ENCODE results near the gene EP400. TPM values are rescaled to one million over a fixed set of nuclear protein-coding genes. Genes with fewer than 3 reads are reported as not detected.
"Not testable (repeated sequence)": the region's sequence is repeated elsewhere in the genome, so short reads cannot be mapped to it uniquely, and the experiment has no call there.

Gene EP400
- total RNA-seq, 1 experiment from 2014 or later, result 6.0 TPM

DNA sequence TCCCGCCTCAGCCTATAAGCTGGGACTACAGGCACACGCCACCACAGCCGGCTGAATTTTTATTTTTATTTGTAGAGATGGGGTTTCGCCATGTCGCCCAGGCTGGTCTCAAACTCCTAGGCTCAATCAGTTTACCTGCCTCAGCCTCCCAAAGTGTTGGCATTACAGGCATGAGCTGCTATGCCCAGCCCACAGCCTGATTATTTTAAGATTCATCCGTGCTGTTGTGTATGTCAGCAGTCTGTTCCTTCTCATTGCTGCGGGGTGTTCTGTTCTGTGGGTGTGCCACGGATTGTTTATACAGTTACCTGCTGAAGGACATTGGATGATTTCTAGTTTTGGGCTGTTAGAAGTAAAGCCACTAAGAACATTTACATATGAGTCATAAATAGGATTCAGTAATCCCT lies 9.6 kb upstream of the EP400 start:
- no peak overlapping the region for H3K4me3 ChIP-seq
- peaks cover 92% of the 10 kb centered on the region for H3K36me3 ChIP-seq
- no peaks in the 10 kb centered on the region for H3K9me3 ChIP-seq
- no peaks in the 10 kb centered on the region for H3K27me3 ChIP-seq
- no peak for DNase-seq

DNA sequence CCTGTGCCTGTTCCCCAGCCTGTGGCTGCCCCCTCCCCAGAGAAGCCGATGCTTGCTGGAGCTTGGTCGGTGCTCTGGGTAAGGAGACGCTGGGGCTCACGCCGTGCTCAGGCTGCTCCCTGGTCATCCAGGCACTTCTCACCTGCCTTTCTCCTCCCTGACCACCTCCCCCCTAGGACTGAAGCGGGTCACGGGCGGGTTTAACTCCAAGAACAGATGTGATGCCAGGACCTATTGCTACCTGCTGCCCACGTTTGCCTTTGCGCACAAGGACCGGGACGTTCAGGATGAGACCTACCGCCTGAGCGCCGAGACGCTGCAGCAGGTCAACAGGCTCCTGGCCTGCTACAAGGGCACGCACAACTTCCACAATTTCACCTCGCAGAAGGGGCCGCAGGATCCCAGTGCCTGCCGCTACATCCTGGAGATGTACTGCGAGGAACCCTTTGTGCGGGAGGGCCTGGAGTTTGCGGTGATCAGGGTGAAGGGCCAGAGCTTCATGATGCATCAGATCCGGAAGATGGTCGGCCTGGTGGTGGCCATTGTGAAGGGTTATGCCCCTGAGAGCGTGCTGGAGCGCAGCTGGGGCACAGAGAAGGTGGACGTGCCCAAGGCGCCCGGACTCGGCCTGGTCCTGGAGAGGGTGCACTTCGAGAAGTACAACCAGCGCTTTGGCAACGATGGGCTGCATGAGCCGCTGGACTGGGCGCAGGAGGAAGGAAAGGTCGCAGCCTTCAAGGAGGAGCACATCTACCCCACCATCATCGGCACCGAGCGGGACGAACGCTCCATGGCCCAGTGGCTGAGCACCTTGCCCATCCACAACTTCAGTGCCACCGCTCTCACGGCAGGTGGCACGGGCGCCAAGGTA lies 8.4 kb upstream of the EP400 start:
- Histone ChIP-seq H3K9me3 (no peaks in the 10 kb centered on the region), H3K36me3 (peaks cover 80% of the 10 kb centered on the region), H3K4me3 (no peak overlapping the region), H3K27me3 (no peaks in the 10 kb centered on the region)
- DNase-seq, result no peak

DNA sequence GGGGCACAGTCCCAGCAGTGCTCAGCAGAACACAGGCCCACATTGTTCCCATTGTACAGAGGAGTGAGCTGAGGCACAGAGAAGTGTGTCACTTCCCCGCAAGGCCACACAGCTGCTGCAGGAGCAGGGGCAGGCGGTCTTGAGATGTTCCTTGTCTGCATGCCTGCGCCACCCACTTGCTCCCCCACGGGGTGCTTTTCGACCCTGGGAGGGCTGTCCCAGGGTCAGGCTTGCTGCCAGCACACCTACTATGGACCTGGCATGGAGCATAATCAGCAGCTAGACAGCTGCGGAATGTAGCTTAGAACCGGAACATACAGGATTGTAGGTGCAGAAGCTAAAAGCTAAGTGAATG lies 7.8 kb upstream of the EP400 start:
- H3K36me3 ChIP-seq, result peaks cover 74% of the 10 kb centered on the region
- H3K27me3 ChIP-seq, result no peaks in the 10 kb centered on the region
- no peak for DNase-seq

DNA sequence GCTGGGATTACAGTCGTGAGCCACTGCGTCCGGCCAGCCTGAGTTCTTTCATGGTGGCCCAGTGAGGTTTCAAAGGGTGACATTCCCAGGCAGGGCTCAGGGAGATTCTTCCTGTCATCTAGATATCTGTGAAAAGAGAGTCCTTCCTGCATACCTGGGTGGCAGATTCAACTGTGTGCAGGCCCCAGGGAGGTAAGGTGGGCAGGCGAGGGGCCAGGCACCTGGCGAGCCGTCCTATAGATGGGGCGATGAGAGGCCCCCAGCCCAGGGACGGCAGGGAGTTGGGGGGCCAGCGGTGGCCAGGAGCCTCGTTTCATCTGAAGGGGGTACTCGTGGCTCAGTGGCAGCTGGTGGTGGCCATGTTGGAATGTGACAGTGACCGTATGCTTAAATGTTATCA lies 7.1 kb upstream of the EP400 start:
- Histone ChIP-seq H3K9me3 (no peaks in the 10 kb centered on the region), H3K4me3 (no peak overlapping the region), H3K36me3 (peaks cover 67% of the 10 kb centered on the region), H3K27me3 (no peaks in the 10 kb centered on the region)
- DNase-seq, result no peak

More for the DNA sequence above, 7.8 kb upstream of the EP400 start:
- Histone ChIP-seq H3K4me3 (no peak overlapping the region), H3K9me3 (no peaks in the 10 kb centered on the region)

DNA sequence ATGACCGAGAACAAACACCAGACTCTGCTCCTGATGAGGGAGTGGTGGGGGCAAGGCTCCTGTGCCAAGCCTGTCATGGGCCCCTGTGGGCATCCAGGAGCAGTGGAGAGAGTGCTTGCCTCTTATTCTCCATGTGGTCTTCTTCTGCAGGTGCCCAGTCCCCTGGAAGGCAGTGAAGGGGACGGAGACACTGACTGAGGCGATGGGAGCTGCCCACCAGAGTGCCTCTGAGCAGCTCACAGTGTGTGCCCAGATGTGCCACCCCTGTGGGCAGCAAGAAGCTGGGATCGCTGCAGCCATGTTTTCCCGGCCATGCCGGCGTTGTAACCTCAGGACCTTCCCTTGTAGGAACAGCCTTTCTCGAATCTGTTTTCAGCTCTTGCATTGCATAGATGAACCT lies 6.4 kb upstream of the EP400 start:
- Histone ChIP-seq H3K27me3 (no peaks in the 10 kb centered on the region), H3K9me3 (no peaks in the 10 kb centered on the region), H3K36me3 (peaks cover 60% of the 10 kb centered on the region), H3K4me3 (no peak overlapping the region)
- no peak for DNase-seq

DNA sequence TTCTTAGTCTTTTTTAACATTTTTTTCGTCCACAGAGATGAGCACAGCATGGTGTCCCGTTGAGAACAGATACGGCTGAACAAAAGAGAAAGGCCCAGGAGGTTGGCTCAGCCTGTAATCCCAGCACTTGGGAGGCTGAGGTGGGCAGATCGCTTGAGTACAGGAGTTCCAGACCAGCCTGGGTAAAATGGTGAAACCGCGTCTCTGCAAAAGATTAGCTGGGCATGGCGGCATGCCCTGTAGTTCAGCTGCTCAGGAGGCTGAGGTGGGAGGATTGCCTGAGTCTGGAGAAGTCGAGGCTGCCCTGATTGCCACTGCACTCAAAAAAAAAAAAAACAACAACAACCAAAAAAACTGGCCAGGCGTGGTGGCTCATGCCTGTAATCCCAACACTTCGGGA lies 5.9 kb upstream of the EP400 start:
- no peak for DNase-seq
- H3K9me3 ChIP-seq, result no peaks in the 10 kb centered on the region
- peaks cover 57% of the 10 kb centered on the region for H3K36me3 ChIP-seq
- H3K27me3 ChIP-seq, result no peaks in the 10 kb centered on the region
- H3K4me3 ChIP-seq, result no peak overlapping the region

DNA sequence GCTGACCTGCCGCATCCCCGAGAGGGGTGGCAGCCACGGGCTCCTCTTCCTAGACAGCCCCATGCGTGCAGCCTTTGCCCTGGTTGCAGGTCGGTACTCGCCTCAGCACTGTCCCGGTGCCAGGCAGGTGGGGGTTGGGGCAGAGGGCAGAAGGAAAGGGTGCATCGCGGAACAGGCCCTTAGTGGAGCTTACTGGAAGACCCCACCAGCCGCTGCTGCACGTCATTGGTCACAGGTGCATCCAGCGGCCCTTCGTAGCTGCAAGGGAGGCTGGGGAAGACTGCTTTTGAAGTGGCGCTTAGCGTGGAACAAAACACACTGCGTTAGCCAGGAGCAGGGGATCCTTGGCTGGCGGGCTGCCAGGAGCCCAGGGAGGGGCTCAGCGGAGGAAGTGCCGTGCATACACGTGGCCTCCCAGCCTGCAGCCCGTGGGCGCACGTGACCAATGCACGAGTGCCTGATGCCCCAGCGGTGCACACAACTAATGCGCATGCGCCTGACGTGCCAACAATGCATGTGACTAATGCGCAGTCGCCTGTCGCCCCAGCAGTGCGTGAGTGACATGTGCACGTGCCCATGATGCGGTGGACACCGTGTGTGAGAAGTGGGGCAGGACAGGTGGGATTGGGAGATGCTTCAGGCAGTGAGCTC lies 5.0 kb upstream of the EP400 start:
- H3K4me3 ChIP-seq, result no peak overlapping the region
- no peaks in the 10 kb centered on the region for H3K9me3 ChIP-seq
- H3K27me3 ChIP-seq, result no peaks in the 10 kb centered on the region
- H3K36me3 ChIP-seq, result peaks cover 49% of the 10 kb centered on the region
- DNase-seq, result no peak

DNA sequence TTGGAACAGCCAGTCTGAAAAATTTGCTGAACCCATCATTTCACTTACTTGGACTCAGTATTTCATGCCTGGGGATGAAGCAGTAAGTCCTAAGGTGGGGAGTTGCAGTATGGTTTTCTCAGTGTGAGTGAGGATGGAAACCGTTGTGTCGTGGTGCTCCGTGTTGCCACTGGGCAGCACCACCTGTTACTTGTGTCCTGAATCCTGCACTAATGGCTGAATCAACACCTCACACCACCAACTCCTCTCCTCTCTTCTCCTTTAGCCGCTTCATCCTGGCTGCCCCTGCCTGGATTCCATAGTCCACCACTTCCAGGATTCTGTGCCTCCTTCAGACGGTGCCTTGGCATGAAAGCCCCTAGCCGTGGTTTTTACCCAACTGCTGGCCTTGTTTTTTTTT lies 3.0 kb upstream of the EP400 start:
- Histone ChIP-seq H3K27me3 (no peaks in the 10 kb centered on the region), H3K9me3 (no peaks in the 10 kb centered on the region), H3K4me3 (no peak overlapping the region), H3K36me3 (peaks cover 35% of the 10 kb centered on the region)
- no peak for DNase-seq

DNA sequence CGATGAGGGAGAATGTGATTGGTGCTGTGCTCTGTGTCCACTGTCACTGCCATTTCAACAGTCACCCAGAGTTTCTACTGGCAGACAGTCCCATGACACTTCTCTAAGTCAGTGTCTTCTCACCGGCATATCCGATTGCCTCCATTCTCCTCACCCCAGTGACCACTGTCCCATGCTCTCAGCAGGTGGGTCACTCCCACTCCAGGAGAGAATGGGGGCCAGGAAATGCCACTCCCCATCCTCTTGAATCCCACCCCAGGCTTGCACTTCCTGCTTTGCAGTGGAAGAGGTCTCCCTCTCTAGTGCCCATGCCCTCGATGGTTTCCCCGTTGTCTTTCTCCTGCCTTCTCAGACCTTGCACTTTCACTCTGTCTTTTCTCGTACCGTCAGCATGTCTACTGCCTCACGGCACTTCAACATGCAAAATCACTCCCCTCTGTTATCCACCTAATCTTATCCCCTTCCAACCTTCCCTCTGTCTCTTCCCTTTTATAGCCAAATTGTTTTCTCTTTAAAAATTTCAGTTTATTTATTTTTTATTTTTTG lies 2.2 kb upstream of the EP400 start:
- H3K9me3 ChIP-seq, result no peaks in the 10 kb centered on the region
- H3K27me3 ChIP-seq, result no peaks in the 10 kb centered on the region
- no peak overlapping the region for H3K4me3 ChIP-seq
- no peak for DNase-seq
- H3K36me3 ChIP-seq, result peaks cover 31% of the 10 kb centered on the region

DNA sequence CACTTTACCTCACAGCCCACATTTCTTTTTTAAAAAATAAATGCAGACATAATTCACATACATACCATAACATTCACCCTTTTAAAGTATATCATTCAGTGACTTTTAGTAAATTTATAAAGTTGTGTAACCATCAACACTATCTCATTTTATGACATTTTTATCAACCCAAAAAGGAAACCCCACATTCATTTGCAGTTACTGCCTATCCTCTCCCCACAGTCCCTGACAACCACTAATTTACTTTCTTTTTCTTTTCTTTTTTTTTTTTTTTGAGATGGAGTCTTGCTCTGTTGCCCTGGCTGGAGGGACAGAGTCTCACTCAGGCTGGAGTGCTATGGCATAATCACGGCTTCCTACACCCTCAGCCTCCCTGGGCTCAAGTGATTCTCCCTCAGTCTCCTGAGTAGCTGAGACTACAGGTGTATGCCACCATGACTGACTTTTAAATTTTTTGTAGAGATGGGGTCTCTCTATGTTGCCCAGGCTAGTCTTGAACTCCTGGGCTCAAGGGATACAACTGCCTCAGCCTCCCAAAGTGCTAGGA lies 1.5 kb upstream of the EP400 start:
- DNase-seq, result no peak

DNA sequence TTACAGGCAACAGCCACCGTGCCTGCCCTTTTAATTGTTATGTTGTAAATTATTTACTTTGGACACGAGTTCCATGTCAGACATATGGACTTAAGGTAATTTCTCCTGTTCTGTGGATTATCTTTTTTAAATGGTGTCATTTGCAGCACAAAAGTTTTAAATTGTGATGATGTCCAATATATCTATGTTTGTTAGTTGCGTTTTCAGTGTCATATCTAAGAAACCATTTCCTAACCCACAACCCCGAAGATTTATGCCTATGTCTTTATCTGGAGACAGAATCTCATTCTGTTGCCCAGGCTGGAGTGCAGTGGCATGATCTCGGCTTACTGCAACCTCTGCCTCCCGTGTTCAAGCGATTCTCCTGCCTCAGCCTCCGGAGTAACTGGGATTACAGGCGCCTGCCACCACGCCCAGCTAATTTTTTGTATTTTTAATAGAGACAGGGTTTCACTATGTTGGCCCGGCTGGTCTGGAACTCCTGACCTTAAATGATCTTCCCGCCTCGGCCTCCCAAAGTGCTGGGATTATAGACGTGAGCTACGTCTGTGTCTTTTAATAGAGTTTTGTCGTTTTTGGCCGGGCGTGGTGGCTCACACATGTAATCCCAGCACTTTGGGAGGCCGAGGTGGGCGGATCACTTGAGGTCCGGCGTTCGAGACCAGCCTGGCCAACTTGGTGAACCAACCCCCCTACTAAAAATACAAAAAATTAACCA lies 870 bp upstream of the EP400 start:
- not testable (repeated sequence) for DNase-seq, H3K9me3 ChIP-seq, H3K27me3 ChIP-seq
- Histone ChIP-seq H3K36me3 (peaks cover 24% of the 10 kb centered on the region), H3K4me3 (peak overlapping the region; percentile 92)

More for the DNA sequence above, 1.5 kb upstream of the EP400 start:
- no peak overlapping the region for H3K4me3 ChIP-seq
- H3K36me3 ChIP-seq, result peaks cover 26% of the 10 kb centered on the region
- H3K9me3 ChIP-seq, result no peaks in the 10 kb centered on the region
- H3K27me3 ChIP-seq, result no peaks in the 10 kb centered on the region

DNA sequence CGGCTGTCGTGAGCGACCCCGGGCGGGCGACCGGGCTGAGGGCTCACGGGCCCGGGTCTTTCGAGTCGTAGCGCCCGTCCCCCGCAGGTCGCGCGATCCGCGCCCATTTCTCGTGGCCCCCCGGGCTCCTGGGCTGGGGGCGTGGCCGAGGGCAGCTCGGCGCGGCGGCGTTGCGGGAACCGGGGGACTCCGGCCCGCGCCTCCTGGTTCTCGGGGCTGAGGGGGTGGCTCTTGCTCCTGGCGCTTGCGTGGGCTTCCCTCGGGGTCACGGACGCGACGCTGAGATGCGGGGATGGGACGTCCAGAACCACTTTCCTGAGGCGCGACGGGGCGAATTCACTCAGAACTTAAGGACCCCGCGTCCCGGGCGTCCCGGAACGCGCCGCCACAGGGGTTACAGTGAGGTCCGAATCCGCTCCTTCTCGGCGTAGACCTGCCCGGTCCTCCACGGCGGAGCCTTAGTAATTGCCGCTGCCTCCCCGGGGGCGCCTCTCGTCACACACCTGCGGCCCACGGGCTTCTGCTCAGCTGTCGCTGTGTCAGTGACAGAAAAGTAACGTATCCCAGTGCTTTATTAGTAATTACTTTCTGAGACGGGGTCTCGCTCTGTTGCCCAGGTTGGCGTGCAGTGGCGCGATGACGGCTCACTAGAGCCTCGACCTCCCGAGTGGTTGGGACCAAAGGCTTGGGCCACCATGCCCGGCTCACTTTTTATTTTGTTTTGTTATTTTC lies 606 bp downstream of the EP400 start:
- peak overlapping the region; percentile 92 for H3K4me3 ChIP-seq
- no peaks in the 10 kb centered on the region for H3K9me3 ChIP-seq
- H3K36me3 ChIP-seq, result peaks cover 14% of the 10 kb centered on the region
- no peaks in the 10 kb centered on the region for H3K27me3 ChIP-seq
- peak; percentile 46 for DNase-seq

DNA sequence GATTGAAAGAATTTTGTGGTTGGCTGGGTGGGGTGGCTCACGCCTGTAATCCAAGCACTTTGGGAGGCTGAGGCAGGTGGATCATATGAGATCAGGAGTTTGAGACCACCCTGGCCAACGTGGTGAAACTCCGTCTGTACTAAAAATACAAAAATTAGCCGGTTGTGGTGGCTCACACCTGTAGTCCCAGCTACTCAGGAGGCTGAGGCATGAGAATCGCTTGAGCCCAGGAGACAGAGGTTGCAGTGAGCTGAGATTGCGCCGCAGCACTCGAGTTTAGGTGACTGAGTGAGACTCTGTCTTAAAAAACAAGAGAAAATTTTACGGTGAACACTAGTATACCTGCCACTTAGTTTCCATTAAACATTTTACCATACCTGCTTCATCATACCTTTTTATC lies 4.1 kb downstream of the EP400 start:
- not testable (repeated sequence) for H3K4me3 ChIP-seq, H3K27me3 ChIP-seq, H3K9me3 ChIP-seq, DNase-seq
- H3K36me3 ChIP-seq, result peaks cover 29% of the 10 kb centered on the region

DNA sequence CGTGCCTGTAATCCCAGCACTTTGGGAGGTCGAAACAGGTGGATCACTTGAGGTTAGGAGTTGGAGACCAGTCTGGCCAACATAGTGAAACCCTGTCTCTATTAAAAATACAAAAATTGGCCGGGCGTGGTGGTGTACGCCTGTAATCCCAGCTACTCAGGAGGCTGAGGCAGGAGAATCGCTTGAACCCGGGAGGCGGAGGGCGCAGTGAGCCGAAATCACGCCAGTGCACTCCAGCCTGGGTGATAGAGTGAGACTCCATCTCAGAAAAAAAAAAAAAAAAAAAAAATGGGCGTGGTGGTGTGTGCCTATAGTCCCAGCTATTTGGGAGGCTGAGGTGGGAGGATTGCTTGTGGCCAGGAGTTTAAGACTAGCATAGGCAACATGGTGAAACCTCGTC lies 4.7 kb downstream of the EP400 start:
- not testable (repeated sequence) for H3K27me3 ChIP-seq, DNase-seq, H3K4me3 ChIP-seq, H3K9me3 ChIP-seq
- peaks cover 33% of the 10 kb centered on the region for H3K36me3 ChIP-seq

DNA sequence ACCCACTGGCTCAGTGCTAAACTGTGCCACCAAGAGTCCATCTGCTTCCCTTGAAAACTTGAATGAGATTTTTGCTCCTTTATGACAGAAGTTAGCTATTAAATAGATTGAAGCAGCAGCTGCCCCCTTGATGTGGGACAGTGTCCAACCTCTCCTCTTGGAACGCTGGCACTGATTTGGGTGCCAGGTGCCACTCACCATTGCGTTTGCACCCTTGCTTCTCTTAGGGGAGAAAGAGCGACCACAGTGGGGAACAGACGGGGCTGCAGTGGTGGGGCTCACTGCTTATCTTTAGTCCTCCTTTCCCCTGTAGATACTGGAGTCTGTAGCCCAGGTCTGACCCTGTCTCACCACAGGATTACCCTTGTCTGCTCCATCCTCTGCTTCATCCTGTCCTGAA lies 9.4 kb downstream of the EP400 start:
- no peaks in the 10 kb centered on the region for H3K27me3 ChIP-seq
- H3K36me3 ChIP-seq, result peaks cover 36% of the 10 kb centered on the region
- H3K4me3 ChIP-seq, result no peak overlapping the region
- no peak for DNase-seq
- no peaks in the 10 kb centered on the region for H3K9me3 ChIP-seq

Measured in MG63 (cell line).